DOHH2 (cell line): ENCODE results near the gene BPI.

Experiments used
- CTCF ChIP-seq: fragments of 200-600 bp; sonication (generic); IDR thresholded peaks from one replicate; pipeline ENCODE4 v1.5.1; 2014; ENCODE audit warnings: antibody characterized with exemption, mild to moderate bottlenecking, low read depth, low read length; ENCODE audit not compliant: poor library complexity, severe bottlenecking
- EZH2phosphoT487 ChIP-seq: fragments of 200-600 bp; sonication (generic); IDR thresholded peaks from 2 replicates; pipeline ENCODE4 v1.6.1; 2017; ENCODE audit warnings: borderline replicate concordance, mild to moderate bottlenecking, antibody characterized with exemption, low read length, moderate library complexity, mixed read lengths

GRCh38 chr20:38353316-38353715 lies 49.4 kb downstream of the BPI start:
- TF ChIP-seq CTCF (no peak), EZH2phosphoT487 (no peak)
